Nephron (organoid): ENCODE data around the gene SLC35F1.

Experiments
- H3K27ac Mint-ChIP-seq, 3 experiments: 2 replicates each; pipeline ENCODE4 v1.8.0; 2020; ENCODE audit warnings: mixed read lengths in 3 of 3, mild to moderate bottlenecking in 2 of 3, moderate library complexity in 1 of 3
- H3K27me3 Mint-ChIP-seq: 2 replicates; pipeline ENCODE4 v1.8.0; 2021; ENCODE audit warnings: low read depth, mild to moderate bottlenecking, moderate library complexity, mixed read lengths
- H3K36me3 Mint-ChIP-seq: 2 replicates; pipeline ENCODE4 v1.8.0; 2020; ENCODE audit warnings: low read depth, mixed read lengths
- H3K4me1 Mint-ChIP-seq: 2 replicates; pipeline ENCODE4 v1.8.0; 2020; ENCODE audit warnings: mixed read lengths
- H3K4me3 Mint-ChIP-seq, 3 experiments: 2 replicates each; pipeline ENCODE4 v1.8.0; 2020; ENCODE audit warnings: mild to moderate bottlenecking in 3 of 3, mixed read lengths in 3 of 3, moderate library complexity in 2 of 3
- H3K9me3 Mint-ChIP-seq: 2 replicates; pipeline ENCODE4 v1.8.0; 2020; ENCODE audit warnings: mixed read lengths
- TF ChIP-seq, protein P1 (sequence below), 3 experiments: fragments of 200-600 bp; sonication (generic); IDR thresholded peaks; one replicate each; pipeline ENCODE4 v1.5.0; 2021; ENCODE audit warnings: antibody characterized with exemption in 3 of 3; ENCODE audit not compliant: unreplicated experiment in 3 of 3

SLC35F1 gene

DNA sequence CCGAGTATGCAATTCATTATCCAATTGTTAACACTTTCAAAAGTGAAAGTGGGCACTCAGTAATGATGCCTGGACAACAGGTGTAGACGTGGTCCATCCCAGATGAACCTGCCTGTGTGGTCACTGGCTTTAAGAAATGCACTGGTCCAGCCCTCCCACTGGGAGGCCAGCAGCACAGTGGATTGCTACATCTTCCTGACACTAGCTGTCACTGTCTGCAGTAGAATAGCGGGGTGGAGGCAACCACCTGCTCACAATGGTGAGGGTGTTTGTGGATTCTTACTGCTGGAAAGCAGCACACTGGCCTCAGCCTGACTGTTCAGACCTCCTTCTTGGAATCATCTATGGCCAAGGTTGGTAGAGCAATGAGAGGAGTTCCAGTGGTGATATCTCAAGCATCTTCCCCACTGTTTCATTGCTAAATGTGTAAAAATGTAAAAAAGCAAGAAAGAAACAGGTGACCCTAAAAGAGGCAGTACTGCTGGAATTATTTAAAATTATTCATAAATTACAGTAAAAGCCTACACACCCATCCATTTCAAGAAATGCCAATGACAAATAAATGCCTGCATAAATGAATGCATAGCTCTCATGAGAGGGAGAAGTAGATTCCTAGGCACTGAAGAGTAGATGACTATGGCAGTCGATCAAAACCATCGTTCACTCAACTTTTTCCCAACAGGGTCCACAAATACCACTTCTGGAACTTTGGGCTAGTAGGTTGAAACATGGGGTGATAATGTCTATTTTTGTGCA, 413.0 kb downstream of the SLC35F1 start:
- Mint-ChIP-seq H3K4me3 (no peak overlapping the region), H3K36me3 (no peaks in the 10 kb centered on the region), H3K27me3 (no peaks in the 10 kb centered on the region), H3K27ac (no peak overlapping the region), H3K4me1 (peaks cover 19% of the 10 kb centered on the region), H3K9me3 (no peaks in the 10 kb centered on the region)
- TF ChIP-seq, protein P1, sequence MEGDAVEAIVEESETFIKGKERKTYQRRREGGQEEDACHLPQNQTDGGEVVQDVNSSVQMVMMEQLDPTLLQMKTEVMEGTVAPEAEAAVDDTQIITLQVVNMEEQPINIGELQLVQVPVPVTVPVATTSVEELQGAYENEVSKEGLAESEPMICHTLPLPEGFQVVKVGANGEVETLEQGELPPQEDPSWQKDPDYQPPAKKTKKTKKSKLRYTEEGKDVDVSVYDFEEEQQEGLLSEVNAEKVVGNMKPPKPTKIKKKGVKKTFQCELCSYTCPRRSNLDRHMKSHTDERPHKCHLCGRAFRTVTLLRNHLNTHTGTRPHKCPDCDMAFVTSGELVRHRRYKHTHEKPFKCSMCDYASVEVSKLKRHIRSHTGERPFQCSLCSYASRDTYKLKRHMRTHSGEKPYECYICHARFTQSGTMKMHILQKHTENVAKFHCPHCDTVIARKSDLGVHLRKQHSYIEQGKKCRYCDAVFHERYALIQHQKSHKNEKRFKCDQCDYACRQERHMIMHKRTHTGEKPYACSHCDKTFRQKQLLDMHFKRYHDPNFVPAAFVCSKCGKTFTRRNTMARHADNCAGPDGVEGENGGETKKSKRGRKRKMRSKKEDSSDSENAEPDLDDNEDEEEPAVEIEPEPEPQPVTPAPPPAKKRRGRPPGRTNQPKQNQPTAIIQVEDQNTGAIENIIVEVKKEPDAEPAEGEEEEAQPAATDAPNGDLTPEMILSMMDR (IDR thresholded peaks at IDR 0.05; ENCODE audit: unreplicated experiment in 3 of 3): no peak

DNA sequence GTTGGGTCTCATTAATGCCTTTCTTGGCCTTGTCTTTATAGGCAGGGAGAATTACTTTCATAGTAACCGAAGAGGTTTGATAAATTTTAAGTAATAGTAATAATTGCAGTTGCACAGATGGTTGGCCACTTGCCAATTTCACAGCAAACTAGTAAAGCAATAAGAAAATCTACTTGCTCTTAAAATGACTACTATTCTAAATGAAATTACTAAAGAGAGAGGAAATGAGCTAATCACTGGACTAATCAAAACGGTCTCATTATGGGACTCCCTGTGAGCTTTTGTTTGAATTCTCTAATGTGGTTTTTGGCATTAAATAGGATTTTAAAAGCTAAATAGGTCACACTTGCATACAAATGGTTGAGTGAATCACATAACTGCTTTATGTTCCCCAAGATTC, 413.6 kb downstream of the SLC35F1 start:
- Mint-ChIP-seq H3K27me3 (no peaks in the 10 kb centered on the region), H3K36me3 (no peaks in the 10 kb centered on the region), H3K4me3 (no peak overlapping the region), H3K9me3 (no peaks in the 10 kb centered on the region), H3K4me1 (peaks cover 19% of the 10 kb centered on the region), H3K27ac (no peak overlapping the region)
- TF ChIP-seq, protein P1 (IDR thresholded peaks at IDR 0.05; ENCODE audit: unreplicated experiment in 3 of 3): no peak

DNA sequence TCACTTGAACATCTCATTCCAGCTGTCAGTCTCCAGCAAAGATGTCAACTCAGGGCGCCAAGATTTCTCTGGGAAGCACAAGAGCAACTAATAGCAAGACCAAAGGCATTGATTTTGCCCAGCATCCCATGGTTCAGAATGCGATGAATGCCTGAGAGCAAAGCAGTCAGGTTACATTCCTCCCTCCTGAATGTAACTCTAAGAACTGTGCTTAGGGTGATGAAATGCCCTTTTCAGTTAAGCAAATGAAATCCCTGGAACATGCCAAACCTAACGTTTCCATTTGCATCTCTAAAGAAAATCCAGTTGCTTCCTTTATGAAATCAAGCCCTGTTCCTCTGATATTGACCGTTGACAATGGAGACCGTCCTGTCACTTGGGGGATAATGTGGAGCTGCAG, 417.1 kb downstream of the SLC35F1 start:
- Mint-ChIP-seq H3K27ac (no peak overlapping the region), H3K27me3 (no peaks in the 10 kb centered on the region), H3K4me3 (no peak overlapping the region), H3K9me3 (no peaks in the 10 kb centered on the region), H3K36me3 (no peaks in the 10 kb centered on the region), H3K4me1 (peaks cover under 1% of the 10 kb centered on the region)
- TF ChIP-seq, protein P1 (IDR thresholded peaks at IDR 0.05; ENCODE audit: unreplicated experiment in 3 of 3): no peak

DNA sequence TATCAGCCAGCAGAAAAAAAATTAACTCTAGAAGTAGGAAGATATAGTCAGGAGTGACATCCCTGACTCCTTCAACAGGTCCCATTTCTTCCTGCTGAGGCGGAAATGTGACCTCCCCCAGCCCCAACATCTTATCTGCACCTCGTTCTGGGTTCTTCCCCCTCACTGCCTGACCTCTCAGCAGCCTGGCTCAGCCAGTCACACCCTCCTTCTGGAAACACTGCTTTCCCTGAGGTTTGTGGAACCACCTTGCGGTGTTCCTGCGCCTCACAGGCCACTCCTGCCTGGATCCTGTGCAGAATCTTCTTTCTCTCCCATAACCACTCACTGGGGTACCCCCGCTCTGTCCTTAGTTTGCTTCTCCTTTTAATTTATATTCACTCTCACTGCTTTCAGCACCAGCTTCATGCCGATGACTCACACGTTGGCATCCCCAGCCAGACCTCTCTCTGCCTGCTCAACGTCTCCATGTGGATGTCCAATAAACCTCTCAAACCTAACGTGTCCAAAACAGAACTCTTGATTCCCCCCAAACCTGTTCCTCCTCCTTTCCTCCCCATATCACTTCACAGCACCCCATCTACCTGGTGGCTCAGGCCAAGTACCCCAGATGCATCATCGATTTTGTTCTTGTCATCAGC, 418.3 kb downstream of the SLC35F1 start:
- H3K36me3 Mint-ChIP-seq: no peaks in the 10 kb centered on the region
- TF ChIP-seq, protein P1 (IDR thresholded peaks at IDR 0.05; ENCODE audit: unreplicated experiment in 3 of 3): no peak
- H3K4me3 Mint-ChIP-seq: no peak overlapping the region
- no peaks in the 10 kb centered on the region for H3K4me1 Mint-ChIP-seq
- no peaks in the 10 kb centered on the region for H3K27me3 Mint-ChIP-seq
- no peaks in the 10 kb centered on the region for H3K9me3 Mint-ChIP-seq
- no peak overlapping the region for H3K27ac Mint-ChIP-seq

DNA sequence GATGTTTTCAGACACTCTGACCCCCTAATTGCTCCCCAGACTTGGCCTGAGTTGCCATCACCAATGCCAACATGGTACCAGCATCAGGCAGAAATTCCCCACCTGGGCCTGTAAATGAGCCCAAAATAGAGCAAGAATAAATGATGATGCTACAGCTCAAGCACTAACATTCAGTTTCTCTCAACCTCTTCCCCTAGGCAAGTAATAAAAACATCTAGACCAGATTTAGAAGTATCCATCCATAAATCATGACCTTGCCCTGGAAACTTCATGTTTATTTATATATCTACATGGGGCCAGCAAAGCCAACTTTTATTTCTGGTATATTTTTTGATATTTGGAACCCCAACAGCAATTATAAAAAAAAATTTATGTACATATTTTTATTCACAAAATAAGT, 419.6 kb downstream of the SLC35F1 start:
- TF ChIP-seq, protein P1 (IDR thresholded peaks at IDR 0.05; ENCODE audit: unreplicated experiment in 3 of 3): no peak
- Mint-ChIP-seq H3K27ac (no peak overlapping the region), H3K9me3 (no peaks in the 10 kb centered on the region), H3K27me3 (no peaks in the 10 kb centered on the region), H3K4me1 (no peaks in the 10 kb centered on the region), H3K36me3 (no peaks in the 10 kb centered on the region), H3K4me3 (no peak overlapping the region)

DNA sequence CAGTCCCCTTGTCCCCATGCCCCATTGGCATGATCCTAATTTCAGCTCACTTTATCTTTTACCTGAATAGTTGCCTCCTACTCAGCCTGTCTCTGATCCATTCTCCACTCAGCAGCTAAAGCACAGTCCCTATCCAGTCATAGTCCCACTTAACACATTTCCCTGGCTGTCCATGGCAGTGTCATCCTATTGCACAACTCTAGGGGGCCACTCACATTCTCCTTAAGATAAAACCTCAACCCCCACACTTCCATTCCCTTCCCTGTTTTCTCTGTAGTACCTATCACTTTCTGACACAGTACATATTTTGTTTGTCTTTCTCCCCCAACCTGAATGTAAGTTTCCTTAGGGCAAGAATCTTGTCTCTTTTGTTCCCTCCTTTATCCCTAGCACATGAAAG, 420.2 kb downstream of the SLC35F1 start:
- Mint-ChIP-seq H3K4me1 (no peaks in the 10 kb centered on the region), H3K36me3 (no peaks in the 10 kb centered on the region), H3K9me3 (no peaks in the 10 kb centered on the region), H3K4me3 (no peak overlapping the region), H3K27me3 (no peaks in the 10 kb centered on the region), H3K27ac (no peak overlapping the region)
- TF ChIP-seq, protein P1 (IDR thresholded peaks at IDR 0.05; ENCODE audit: unreplicated experiment in 3 of 3): no peak
